Astrocyte (in vitro differentiated cells and primary cell): ENCODE results near the gene HELT. TPM values are rescaled to one million over a fixed set of nuclear protein-coding genes. Genes with fewer than 3 reads are reported as not detected.

Source experiments
- DNase-seq: peaks from one replicate; pipeline ENCODE4 v3.0.0-alpha.2; 2010; ENCODE audit warnings: low read depth
- FAIRE-seq: peaks from 2 replicates; lab custom pipeline; 2011; peaks lifted over from hg19 to GRCh38; lab: Jason Lieb, UNC
- H2AFZ ChIP-seq: 2 replicates; pipeline ENCODE4 v1.6.0; 2012; ENCODE audit warnings: low read depth, low read length, inconsistent platforms
- H3K27ac ChIP-seq: 2 replicates; pipeline ENCODE4 v1.5.1; 2011; ENCODE audit warnings: low read depth, low read length, inconsistent platforms
- H3K27me3 ChIP-seq: 2 replicates; pipeline ENCODE4 v1.6.0; 2011; ENCODE audit warnings: low read length, inconsistent platforms; ENCODE audit not compliant: insufficient read depth
- H3K36me3 ChIP-seq: 2 replicates; pipeline ENCODE4 v1.5.1; 2011; ENCODE audit warnings: low read length, inconsistent platforms; ENCODE audit not compliant: insufficient read depth
- H3K4me1 ChIP-seq: 2 replicates; pipeline ENCODE4 v1.5.1; 2011; ENCODE audit warnings: low read length, inconsistent platforms; ENCODE audit not compliant: insufficient read depth
- H3K4me2 ChIP-seq: 2 replicates; pipeline ENCODE4 v1.6.0; 2012; ENCODE audit warnings: low read length, inconsistent platforms
- H3K4me3 ChIP-seq: 2 replicates; pipeline ENCODE4 v1.5.1; 2011; ENCODE audit warnings: low read depth, mild to moderate bottlenecking, low read length, inconsistent platforms; ENCODE audit not compliant: insufficient read depth
- H3K79me2 ChIP-seq: 2 replicates; pipeline ENCODE4 v1.6.0; 2012; ENCODE audit warnings: mild to moderate bottlenecking, low read length, inconsistent platforms; ENCODE audit not compliant: insufficient read depth
- H3K9ac ChIP-seq: 2 replicates; pipeline ENCODE4 v1.6.0; 2012; ENCODE audit warnings: mild to moderate bottlenecking, low read length, inconsistent platforms
- H3K9me3 ChIP-seq: 2 replicates; pipeline ENCODE4 v1.5.1; 2012; ENCODE audit warnings: low read depth, mild to moderate bottlenecking, low read length, inconsistent platforms; ENCODE audit not compliant: insufficient read depth
- H4K20me1 ChIP-seq: 2 replicates; pipeline ENCODE4 v1.6.0; 2012; ENCODE audit warnings: low read length, inconsistent platforms; ENCODE audit not compliant: insufficient read depth
- H3K27ac Mint-ChIP-seq: one replicate; pipeline ENCODE4 v1.8.0; 2021; ENCODE audit warnings: mild to moderate bottlenecking, mixed read lengths; ENCODE audit not compliant: unreplicated experiment
- H3K27me3 Mint-ChIP-seq: one replicate; pipeline ENCODE4 v1.8.0; 2021; ENCODE audit warnings: low read depth, mixed read lengths; ENCODE audit not compliant: unreplicated experiment
- H3K36me3 Mint-ChIP-seq: one replicate; pipeline ENCODE4 v1.8.0; 2021; ENCODE audit warnings: low read depth, mixed read lengths; ENCODE audit not compliant: unreplicated experiment
- H3K4me1 Mint-ChIP-seq: one replicate; pipeline ENCODE4 v1.8.0; 2021; ENCODE audit warnings: low read depth, mixed read lengths; ENCODE audit not compliant: unreplicated experiment
- H3K4me3 Mint-ChIP-seq: one replicate; pipeline ENCODE4 v1.8.0; 2021; ENCODE audit warnings: mild to moderate bottlenecking, moderate library complexity, mixed read lengths; ENCODE audit not compliant: unreplicated experiment
- H3K9me3 Mint-ChIP-seq: one replicate; pipeline ENCODE4 v1.8.0; 2021; ENCODE audit warnings: mild to moderate bottlenecking, mixed read lengths; ENCODE audit not compliant: unreplicated experiment
- EZH2 ChIP-seq: IDR thresholded peaks from 2 replicates; pipeline ENCODE4 v1.6.1; 2012; ENCODE audit warnings: mild to moderate bottlenecking, low read length, inconsistent platforms; ENCODE audit not compliant: insufficient read depth
- total RNA-seq: library from RNA; stranded (reverse); gene quantifications from 2 replicates; pipeline ENCODE4 v1.2.1, GENCODE V29; 2021
- TF ChIP-seq, protein P1 (sequence below): IDR thresholded peaks from 2 replicates; pipeline ENCODE4 v1.5.1; 2011; ENCODE audit warnings: low read depth, mild to moderate bottlenecking, inconsistent platforms, low read length, moderate library complexity; ENCODE audit not compliant: insufficient read depth

Gene HELT
- total RNA-seq, 1 donor from 2014 or later = not detected

DNA sequence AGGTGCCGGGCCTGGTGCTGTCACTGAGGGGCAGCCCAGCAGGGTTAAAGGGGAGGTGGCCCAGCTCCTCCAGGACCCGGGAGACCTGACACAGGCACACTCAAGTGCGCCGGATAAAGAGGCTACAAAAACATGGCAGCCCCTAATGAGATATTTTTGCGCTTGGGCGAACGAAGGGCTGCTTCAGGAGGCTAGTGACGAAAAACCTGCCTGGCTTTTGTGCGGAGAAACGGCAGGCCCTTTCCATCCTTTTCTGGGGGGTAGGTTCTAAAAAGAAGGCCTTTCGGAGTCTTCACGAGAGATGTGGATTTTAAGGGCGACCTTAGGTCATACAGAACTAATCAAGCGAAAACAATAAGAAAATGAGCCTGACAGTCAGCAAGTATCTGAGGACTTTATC is 35.5 kb downstream of the HELT start:
- no peak overlapping the region for H3K9ac ChIP-seq
- H3K4me3 ChIP-seq = no peak overlapping the region
- no peaks in the 10 kb centered on the region for H3K79me2 ChIP-seq
- no peak overlapping the region for H3K27ac Mint-ChIP-seq
- H3K4me3 Mint-ChIP-seq = no peak overlapping the region
- H3K27ac ChIP-seq = no peak overlapping the region
- FAIRE-seq (no peak), DNase-seq (no peak)
- peaks cover 2% of the 10 kb centered on the region for H3K4me1 Mint-ChIP-seq
- H4K20me1 ChIP-seq = no peaks in the 10 kb centered on the region
- H3K36me3 ChIP-seq = no peaks in the 10 kb centered on the region
- H3K27me3 ChIP-seq = peaks cover 24% of the 10 kb centered on the region
- no peaks in the 10 kb centered on the region for H3K36me3 Mint-ChIP-seq
- no peaks in the 10 kb centered on the region for H3K9me3 ChIP-seq
- H3K4me1 ChIP-seq = no peaks in the 10 kb centered on the region
- peaks cover 5% of the 10 kb centered on the region for H3K9me3 Mint-ChIP-seq
- TF ChIP-seq, protein P1, sequence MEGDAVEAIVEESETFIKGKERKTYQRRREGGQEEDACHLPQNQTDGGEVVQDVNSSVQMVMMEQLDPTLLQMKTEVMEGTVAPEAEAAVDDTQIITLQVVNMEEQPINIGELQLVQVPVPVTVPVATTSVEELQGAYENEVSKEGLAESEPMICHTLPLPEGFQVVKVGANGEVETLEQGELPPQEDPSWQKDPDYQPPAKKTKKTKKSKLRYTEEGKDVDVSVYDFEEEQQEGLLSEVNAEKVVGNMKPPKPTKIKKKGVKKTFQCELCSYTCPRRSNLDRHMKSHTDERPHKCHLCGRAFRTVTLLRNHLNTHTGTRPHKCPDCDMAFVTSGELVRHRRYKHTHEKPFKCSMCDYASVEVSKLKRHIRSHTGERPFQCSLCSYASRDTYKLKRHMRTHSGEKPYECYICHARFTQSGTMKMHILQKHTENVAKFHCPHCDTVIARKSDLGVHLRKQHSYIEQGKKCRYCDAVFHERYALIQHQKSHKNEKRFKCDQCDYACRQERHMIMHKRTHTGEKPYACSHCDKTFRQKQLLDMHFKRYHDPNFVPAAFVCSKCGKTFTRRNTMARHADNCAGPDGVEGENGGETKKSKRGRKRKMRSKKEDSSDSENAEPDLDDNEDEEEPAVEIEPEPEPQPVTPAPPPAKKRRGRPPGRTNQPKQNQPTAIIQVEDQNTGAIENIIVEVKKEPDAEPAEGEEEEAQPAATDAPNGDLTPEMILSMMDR = no peak
- TF ChIP-seq EZH2 = no peak
- H3K27me3 Mint-ChIP-seq = peaks cover 27% of the 10 kb centered on the region
- no peak overlapping the region for H3K4me2 ChIP-seq
- no peak overlapping the region for H2AFZ ChIP-seq

- H3K9me3 ChIP-seq = no peaks in the 10 kb centered on the region
- no peaks in the 10 kb centered on the region for H3K4me1 ChIP-seq
- Mint-ChIP-seq H3K9me3 (peaks cover 5% of the 10 kb centered on the region), H3K36me3 (no peaks in the 10 kb centered on the region), H3K27me3 (peaks cover 31% of the 10 kb centered on the region), H3K27ac (no peak overlapping the region), H3K4me1 (peaks cover 2% of the 10 kb centered on the region), H3K4me3 (no peak overlapping the region)
- no peaks in the 10 kb centered on the region for H3K36me3 ChIP-seq
- FAIRE-seq (no peak), DNase-seq (no peak)
- H2AFZ ChIP-seq = no peak overlapping the region
- H3K4me2 ChIP-seq = no peak overlapping the region
- no peak overlapping the region for H3K27ac ChIP-seq
- no peaks in the 10 kb centered on the region for H4K20me1 ChIP-seq
- no peaks in the 10 kb centered on the region for H3K79me2 ChIP-seq
- TF ChIP-seq EZH2 = no peak
- TF ChIP-seq, protein P1 = no peak
- H3K9ac ChIP-seq = no peak overlapping the region
- peaks cover 24% of the 10 kb centered on the region for H3K27me3 ChIP-seq
- H3K4me3 ChIP-seq = no peak overlapping the region
These were observed 36.0 kb downstream of the HELT start for GRCh38 chr4:185054272-185054671.

DNA sequence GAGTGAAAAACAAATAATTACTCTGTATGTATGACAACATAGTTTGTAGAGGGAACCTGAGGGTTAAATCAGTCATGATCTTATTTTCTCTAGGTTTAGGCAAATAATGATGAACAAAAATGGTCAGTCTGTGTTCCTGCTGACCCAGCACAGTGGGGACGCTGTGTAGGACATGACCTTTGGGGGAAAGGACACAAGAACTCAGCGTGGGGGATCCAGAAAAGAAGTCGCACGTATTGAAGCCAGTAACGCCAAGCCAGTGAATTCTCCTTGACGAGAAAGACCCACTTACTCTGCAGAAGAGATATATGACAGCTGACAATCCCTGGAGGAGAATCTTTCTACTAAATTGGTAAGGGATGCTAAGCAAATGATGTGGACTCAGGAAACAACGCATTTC is 36.6 kb downstream of the HELT start:
- FAIRE-seq (no peak), DNase-seq (no peak)
- Mint-ChIP-seq H3K9me3 (peaks cover 5% of the 10 kb centered on the region), H3K36me3 (no peaks in the 10 kb centered on the region), H3K4me3 (no peak overlapping the region), H3K27me3 (peaks cover 34% of the 10 kb centered on the region), H3K27ac (no peak overlapping the region), H3K4me1 (peaks cover under 1% of the 10 kb centered on the region)
- H2AFZ ChIP-seq = no peak overlapping the region
- no peaks in the 10 kb centered on the region for H3K36me3 ChIP-seq
- H3K9ac ChIP-seq = no peak overlapping the region
- no peak overlapping the region for H3K4me2 ChIP-seq
- H3K4me3 ChIP-seq = no peak overlapping the region
- H3K27me3 ChIP-seq = peaks cover 24% of the 10 kb centered on the region
- H3K9me3 ChIP-seq = no peaks in the 10 kb centered on the region
- no peaks in the 10 kb centered on the region for H3K4me1 ChIP-seq
- no peak for TF ChIP-seq EZH2
- TF ChIP-seq, protein P1 = no peak
- H3K27ac ChIP-seq = no peak overlapping the region
- no peaks in the 10 kb centered on the region for H4K20me1 ChIP-seq
- no peaks in the 10 kb centered on the region for H3K79me2 ChIP-seq
